Epithelial cell of prostate (primary cell): ENCODE data around the gene GLP2R.
"Not testable (repeated sequence)": the region's sequence is repeated elsewhere in the genome, so short reads cannot be mapped to it uniquely, and the experiment has no call there.

Experiments
- DNase-seq: peaks from one replicate; pipeline ENCODE4 v3.0.0-alpha.2; 2011; ENCODE audit warnings: low read depth, low spot score
- H3K27ac ChIP-seq: fragments of 450-650 bp; 2 replicates; pipeline ENCODE4 v1.5.1; 2017; ENCODE audit warnings: mild to moderate bottlenecking

The GLP2R gene

DNA sequence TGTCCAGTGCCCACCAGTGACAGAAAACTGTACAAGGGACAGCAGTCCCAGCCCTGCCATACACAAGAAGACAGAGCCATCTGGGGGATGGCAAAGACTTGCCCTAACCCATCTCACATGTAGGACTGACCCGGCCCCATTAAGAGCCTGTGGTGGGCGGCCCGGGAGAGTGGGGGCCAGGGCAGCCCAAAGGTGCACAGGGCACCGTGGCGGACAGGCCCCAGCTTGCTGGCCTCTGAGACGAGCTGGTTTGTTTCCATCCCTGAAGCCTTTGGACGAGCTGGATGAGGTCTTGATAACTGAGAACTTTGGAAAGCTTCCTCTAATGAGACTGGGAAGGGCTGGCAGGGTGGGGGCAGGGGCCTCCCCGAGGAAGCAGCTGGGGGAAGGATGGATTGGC is 90.4 kb downstream of the GLP2R start:
- DNase-seq: no peak
- no peak overlapping the region for H3K27ac ChIP-seq

GRCh38 chr17:9917131-9917530 is 91.4 kb downstream of the GLP2R start:
- H3K27ac ChIP-seq: no peak overlapping the region
- DNase-seq: no peak

DNA sequence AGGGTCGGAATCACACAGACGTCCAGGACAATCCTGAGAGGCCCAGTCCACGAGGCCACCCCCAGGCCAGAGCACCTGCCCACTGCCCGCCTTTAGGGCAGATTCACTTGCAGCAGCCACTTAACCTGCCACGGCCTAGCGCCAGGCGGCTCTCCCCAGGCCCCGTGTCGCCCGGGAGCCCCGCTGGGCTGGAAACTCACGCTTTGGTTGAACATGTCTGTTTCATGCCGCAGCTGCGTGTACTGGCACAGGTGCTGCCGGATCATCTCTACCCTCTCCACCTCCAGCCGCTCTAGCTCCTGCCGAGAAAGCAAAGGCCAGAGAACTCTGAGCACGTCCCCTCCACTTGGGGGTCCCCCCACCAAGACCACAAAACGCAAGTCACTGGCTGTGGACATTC is 92.1 kb downstream of the GLP2R start:
- DNase-seq: no peak
- H3K27ac ChIP-seq: no peak overlapping the region

DNA sequence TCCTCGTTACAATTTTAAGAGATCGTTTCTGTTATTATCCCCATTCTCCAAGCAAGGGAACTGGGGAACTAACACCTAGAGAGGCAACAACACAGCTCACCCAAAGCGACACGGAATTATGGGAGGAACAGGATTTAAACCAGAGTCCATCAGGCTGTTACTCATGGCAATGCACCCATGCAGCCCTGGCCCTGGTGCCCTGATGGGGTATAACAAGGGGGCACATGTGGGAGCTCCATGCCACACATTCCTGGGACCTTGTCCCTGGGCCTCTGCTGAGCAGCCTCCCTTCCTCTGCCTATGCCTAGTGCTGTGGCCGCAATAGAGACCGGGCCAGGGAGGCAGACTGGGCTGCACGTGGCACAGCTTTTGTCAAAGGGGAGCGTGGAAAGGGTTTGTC is 92.6 kb downstream of the GLP2R start:
- no peak overlapping the region for H3K27ac ChIP-seq
- DNase-seq: no peak

DNA sequence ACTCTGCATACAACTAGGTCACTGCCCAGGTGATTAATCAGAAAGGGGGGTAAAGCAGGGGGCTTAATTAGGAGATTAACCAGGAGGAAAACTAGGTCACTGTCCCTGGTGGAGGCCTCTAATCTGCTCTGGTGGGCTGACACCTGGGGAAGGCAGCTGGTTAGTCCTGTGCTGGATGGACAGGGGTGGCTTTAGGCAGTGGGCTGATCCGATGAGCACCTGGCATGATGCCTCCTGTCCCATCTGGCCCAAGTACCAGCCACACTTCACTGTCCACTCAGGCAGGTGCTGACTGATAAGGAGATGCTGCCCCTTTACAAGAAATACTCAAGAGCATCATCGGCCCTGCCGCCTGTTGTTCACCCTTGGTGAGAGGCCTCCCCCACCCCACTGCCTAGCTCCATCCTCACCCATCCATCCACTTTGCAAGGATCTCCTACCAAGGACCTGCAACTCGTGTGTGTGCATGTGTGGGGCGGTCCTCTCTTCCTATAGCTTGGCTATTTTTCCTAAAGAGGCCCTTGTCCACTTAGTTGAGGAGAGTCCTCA is 93.2 kb downstream of the GLP2R start:
- DNase-seq: no peak
- no peak overlapping the region for H3K27ac ChIP-seq

DNA sequence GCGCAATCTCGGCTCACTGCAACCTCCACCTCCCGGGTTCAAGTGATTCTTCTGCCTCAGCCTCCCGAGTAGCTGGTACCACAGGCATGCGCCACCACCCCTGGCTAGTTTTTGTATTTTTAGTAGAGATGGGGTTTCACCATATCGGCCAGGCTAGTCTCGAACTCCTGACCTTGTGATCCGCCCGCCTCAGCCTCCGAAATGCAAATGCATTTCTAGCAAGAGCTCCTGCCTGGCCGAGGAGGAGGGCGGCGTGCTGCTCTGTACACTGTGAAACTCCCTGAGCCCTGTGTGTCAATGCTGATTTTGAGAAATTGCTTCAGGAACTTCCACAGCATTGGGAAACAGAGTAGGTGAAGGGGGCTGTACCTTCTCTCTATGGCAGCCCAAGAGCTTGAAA is 95.5 kb downstream of the GLP2R start:
- DNase-seq: not testable (repeated sequence)

DNA sequence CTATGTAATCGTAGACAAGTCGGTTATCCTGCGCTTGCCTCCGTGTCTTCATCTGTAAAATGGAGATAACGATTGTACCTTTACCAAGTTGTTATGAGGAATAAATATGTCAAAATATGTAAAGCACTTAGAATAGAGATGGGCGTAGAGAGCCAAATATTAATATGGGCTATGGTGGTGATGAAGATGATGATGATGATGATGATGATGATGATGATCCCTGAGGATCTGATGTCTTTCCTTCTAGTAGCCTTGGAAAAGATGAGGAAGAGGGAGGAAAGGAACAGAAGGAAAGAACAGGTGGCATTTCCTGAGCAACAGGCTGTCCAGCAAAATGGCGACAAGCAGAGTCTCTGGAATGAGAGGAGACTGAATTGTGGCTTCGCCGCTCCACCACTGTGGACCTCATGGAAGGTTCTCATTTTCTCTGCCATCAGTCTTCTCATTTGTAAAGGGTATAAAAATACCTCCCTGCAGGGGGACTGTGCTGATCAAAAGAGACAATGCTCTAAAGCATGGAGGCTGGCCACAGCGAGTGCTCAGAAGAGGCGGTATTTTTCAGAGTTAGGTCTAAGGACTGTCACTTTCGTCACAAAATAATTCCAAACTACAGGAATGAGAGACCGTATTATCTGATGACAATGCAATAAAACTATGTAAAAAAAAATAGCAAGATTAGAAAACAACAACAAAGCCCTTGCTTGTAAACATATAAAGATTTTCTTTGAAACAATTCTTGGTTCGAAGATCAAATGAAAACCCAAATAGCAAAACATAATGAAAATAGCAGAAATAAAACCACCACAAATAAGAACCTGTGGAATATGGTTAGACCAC is 96.5 kb downstream of the GLP2R start:
- H3K27ac ChIP-seq: no peak overlapping the region
- DNase-seq: no peak

More for the DNA sequence above, 95.5 kb downstream of the GLP2R start:
- H3K27ac ChIP-seq: not testable (repeated sequence)

GRCh38 chr17:9924735-9925191 is 99.0 kb downstream of the GLP2R start:
- peak; percentile 2 for DNase-seq
- no peak overlapping the region for H3K27ac ChIP-seq

DNA sequence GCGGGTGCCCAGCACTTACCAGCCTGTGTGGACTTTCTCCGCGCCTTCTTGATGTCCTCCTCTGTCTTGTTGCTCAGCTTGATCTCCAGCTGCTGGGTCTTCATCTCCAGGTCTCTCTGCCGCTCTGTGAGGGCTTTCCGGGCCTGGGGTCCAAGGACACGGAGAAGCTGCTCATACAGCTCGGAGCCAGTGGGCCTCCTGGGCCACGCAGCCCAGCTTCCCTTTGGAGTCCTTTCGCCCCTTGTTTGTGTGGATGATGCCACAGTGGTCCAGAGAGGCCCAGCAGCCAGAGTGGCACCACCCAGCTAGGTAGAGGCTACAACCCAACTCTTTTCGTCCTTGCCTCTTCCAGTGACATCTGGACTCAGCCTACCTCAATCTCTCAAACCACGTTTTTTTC is 99.7 kb downstream of the GLP2R start:
- no peak for DNase-seq
- no peak overlapping the region for H3K27ac ChIP-seq

DNA sequence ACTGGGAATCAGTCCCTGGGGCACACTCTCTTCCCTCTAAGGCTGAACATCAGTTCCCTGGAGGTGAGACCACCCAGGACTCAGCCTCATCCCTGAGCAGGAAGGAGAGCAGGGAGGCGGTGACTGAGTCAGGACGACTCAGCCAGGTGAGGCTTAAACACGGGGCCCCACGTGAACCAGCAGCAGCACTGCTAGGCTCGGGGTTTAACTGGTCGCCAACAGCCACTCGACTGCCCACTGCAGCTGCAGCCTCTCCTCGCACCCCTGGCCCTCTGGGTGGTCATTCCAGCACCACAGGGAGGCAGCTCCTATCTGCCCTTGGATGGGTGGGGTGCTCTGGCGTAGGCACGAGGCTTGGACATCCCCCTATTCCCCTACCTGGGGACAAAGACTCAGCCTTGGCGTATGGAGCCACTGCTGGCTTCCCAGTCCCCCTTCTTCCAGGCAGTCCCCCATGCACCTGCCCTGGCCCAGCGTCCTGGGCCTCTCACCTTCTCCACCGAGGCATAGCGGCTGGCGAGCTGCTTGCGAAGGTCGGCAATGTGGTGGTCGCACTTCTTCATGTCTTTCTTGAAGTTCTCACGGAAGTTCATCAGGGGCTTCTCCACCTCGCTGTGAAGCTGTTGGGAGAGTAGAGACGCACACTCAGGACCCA is 100.6 kb downstream of the GLP2R start:
- DNase-seq: peak; percentile 1
- H3K27ac ChIP-seq: no peak overlapping the region

DNA sequence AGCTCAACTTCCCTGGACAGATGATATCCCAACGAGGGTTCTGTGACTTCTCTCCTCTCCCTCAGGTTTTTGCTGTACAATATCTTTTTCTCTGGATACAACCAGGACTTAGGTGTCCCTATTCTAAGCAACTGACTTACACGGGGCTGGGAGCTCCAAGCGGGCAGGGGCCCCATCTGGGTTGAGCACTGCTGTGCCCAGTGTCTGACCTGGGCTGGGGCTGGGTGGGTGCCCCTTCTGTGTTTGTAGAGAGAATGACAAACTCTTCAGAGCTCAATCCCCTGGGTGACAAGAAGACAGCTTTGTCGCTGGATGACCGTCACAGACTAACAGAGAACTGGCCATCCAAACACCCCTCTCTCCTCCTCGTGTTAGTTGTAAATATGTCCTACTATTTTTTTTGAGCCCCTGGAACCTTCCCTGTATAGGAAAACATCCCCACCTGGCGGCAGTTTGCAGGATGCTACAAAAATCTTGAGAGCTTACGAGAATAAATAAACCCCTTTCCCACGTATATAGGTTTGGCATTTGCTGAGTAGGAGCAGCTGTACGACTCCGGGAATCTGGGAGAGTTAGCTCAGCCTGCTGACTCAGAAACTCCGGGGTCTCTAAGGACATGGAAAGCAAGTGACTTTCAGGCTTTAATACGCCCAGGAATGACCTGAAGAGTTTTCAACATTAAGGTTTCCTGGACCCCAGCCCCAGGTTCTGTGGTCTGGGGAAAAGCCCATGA is 103.0 kb downstream of the GLP2R start:
- DNase-seq: peak; percentile 1
- no peak overlapping the region for H3K27ac ChIP-seq

DNA sequence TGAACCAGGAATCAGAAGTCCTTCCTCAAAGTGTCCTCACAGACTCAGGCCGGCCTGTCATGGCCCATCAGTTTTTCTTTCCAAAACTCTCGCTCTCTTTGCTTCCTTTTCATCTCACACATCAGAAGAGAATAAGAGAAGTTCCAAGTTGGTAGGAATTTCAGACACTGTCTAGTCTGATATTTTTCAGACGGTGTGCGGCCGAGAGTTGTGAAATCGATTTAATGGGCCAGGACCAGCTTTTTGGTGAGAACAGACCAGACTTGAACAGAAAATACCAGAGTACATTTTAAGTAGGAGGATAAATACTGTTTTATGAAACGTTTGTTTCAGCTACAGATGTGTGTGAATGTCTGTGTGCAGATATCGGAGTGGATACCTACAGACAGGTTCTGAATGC is 104.1 kb downstream of the GLP2R start:
- H3K27ac ChIP-seq: no peak overlapping the region
- no peak for DNase-seq

DNA sequence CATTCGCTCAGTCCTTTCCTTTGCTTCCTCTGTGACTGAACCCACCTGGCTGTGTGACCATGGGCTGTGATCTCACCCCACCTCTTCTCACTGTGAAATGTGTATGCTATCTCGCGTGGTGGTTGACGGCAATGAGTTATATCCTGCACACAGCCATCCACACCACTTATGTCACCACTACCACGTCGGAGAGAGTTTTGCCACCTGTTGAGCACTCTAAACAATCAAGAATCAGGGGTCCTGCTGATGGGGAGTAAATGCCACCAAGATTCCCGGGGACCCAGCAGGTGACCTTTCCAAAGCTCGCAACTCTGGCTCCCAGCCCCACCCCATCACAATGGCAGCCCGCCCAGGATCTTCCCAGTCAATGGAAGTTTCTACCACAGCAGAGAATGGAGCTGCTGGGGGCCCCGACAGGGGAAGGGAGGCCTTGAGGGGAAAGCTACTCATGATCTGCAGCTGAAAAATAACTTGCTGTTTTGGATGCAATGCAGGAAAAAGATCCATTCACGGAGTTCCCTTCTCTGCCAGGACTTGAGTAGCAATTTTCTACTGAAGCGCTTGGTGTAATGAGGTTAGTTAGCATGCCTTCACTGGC is 105.5 kb downstream of the GLP2R start:
- no peak for DNase-seq
- H3K27ac ChIP-seq: no peak overlapping the region

- DNase-seq: no peak
- H3K27ac ChIP-seq: no peak overlapping the region
Observed at GRCh38 chr17:9932491-9932890, 106.8 kb downstream of the GLP2R start.

- no peak for DNase-seq
- no peak overlapping the region for H3K27ac ChIP-seq
Observed at GRCh38 chr17:9934331-9934730, 108.6 kb downstream of the GLP2R start.

- DNase-seq: no peak
- no peak overlapping the region for H3K27ac ChIP-seq
Observed at GRCh38 chr17:9935408-9935807, 109.7 kb downstream of the GLP2R start.

GRCh38 chr17:9936095-9936494 is 110.4 kb downstream of the GLP2R start:
- no peak for DNase-seq
- H3K27ac ChIP-seq: no peak overlapping the region

GRCh38 chr17:9937241-9937761 is 111.6 kb downstream of the GLP2R start:
- no peak overlapping the region for H3K27ac ChIP-seq
- no peak for DNase-seq

GRCh38 chr17:9937901-9938300 is 112.2 kb downstream of the GLP2R start:
- no peak for DNase-seq
- no peak overlapping the region for H3K27ac ChIP-seq

GRCh38 chr17:9938764-9939163 is 113.0 kb downstream of the GLP2R start:
- no peak overlapping the region for H3K27ac ChIP-seq
- no peak for DNase-seq
